NT2/D1 (cell line): Measurements from ENCODE around the gene TEKT3.

Source experiments
- SUZ12 ChIP-seq: IDR thresholded peaks from 2 replicates; pipeline ENCODE4 v1.6.1; 2011; ENCODE audit not compliant: insufficient read length, insufficient read depth; ENCODE audit errors: extremely low read depth
- YY1 ChIP-seq: IDR thresholded peaks from 2 replicates; pipeline ENCODE4 v1.6.1; 2011; ENCODE audit not compliant: insufficient read length, insufficient read depth
- ZNF274 ChIP-seq: IDR thresholded peaks from 2 replicates; pipeline ENCODE4 v1.6.1; 2011; ENCODE audit warnings: mild to moderate bottlenecking, low read depth, low read length

GRCh38 chr17:15274017-15274416 lies 67.4 kb downstream of the TEKT3 start:
- no peak for TF ChIP-seq YY1
- no peak for TF ChIP-seq ZNF274
- TF ChIP-seq SUZ12: no peak
